CD4-positive, alpha-beta memory T cell (primary cell): ENCODE data around the gene AKAP13. TPM values are rescaled to one million over a fixed set of nuclear protein-coding genes. Genes with fewer than 3 reads are reported as not detected.
A peak's percentile ranks its signal among the peaks of the same experiment; 100 is the strongest.

Experiments
- CTCF ChIA-PET: fragments of 350-600 bp; sonication (Branson Sonifier 250); formaldehyde crosslinking; loops from one replicate; lab custom pipeline; 2021; ENCODE audit warnings: inconsistent platforms; ENCODE audit not compliant: partially characterized antibody; lab: Charles Lee
- POLR2A ChIA-PET: fragments of 350-600 bp; sonication (Branson Sonifier 250); formaldehyde crosslinking; loops from one replicate; lab custom pipeline; 2021; ENCODE audit not compliant: partially characterized antibody; lab: Charles Lee
- DNase-seq, 5 donors: peaks; one replicate each; pipeline versions ENCODE4 v3.0.0 to v3.0.0-alpha.2; 2020 to 2022; ENCODE audit warnings: mixed read lengths in 1 of 5
- H3K27ac ChIP-seq: one replicate; pipeline ENCODE4 v1.7.0; 2013; ENCODE audit warnings: low read depth, low read length
- H3K27me3 ChIP-seq: 2 replicates; pipeline ENCODE4 v1.7.0; 2013; ENCODE audit warnings: mild to moderate bottlenecking, low read length, moderate library complexity; ENCODE audit not compliant: insufficient read depth
- H3K36me3 ChIP-seq: 2 replicates; pipeline ENCODE4 v1.7.0; 2013; ENCODE audit warnings: mild to moderate bottlenecking, low read length, moderate library complexity; ENCODE audit not compliant: insufficient read depth
- H3K4me1 ChIP-seq: 2 replicates; pipeline ENCODE4 v1.7.0; 2013; ENCODE audit warnings: mild to moderate bottlenecking, low read length, moderate library complexity; ENCODE audit not compliant: insufficient read depth
- H3K4me3 ChIP-seq, 2 donors: one replicate each; pipeline ENCODE4 v1.7.0; 2013; ENCODE audit warnings: low read length in 2 of 2, mild to moderate bottlenecking in 1 of 2
- H3K9me3 ChIP-seq, 2 donors: one replicate each; pipeline ENCODE4 v1.7.0; 2013; ENCODE audit warnings: low read length in 2 of 2, control low read depth in 1 of 2; ENCODE audit not compliant: control insufficient read depth in 1 of 2
- H3K27ac Mint-ChIP-seq, 7 donors: one replicate each; pipeline ENCODE4 v1.8.0; 2020 to 2021; ENCODE audit warnings: mixed read lengths in 7 of 7, mild to moderate bottlenecking in 6 of 7, inconsistent platforms in 3 of 7, moderate library complexity in 3 of 7
- H3K27me3 Mint-ChIP-seq, 2 donors: one replicate each; pipeline ENCODE4 v1.8.0; 2020 to 2021; ENCODE audit warnings: mixed read lengths in 2 of 2
- H3K36me3 Mint-ChIP-seq, 2 donors: one replicate each; pipeline ENCODE4 v1.8.0; 2020 to 2021; ENCODE audit warnings: mixed read lengths in 2 of 2, inconsistent platforms in 1 of 2, mild to moderate bottlenecking in 1 of 2
- H3K4me1 Mint-ChIP-seq, 4 donors: one replicate each; pipeline ENCODE4 v1.8.0; 2020 to 2021; ENCODE audit warnings: mixed read lengths in 4 of 4, mild to moderate bottlenecking in 1 of 4
- H3K4me3 Mint-ChIP-seq, 8 donors: one replicate each; pipeline ENCODE4 v1.8.0; 2020 to 2021; ENCODE audit warnings: mixed read lengths in 8 of 8, mild to moderate bottlenecking in 7 of 8, moderate library complexity in 6 of 8, inconsistent platforms in 3 of 8
- H3K9me3 Mint-ChIP-seq, 8 donors: one replicate each; pipeline ENCODE4 v1.8.0; 2020 to 2021; ENCODE audit warnings: mixed read lengths in 8 of 8, mild to moderate bottlenecking in 5 of 8, inconsistent platforms in 3 of 8, moderate library complexity in 1 of 8
- intact Hi-C: fragments of 100-400 bp; cut with micrococcal nuclease; formaldehyde crosslinking; loops from one replicate; pipeline ENCODE4 v1.15.1; 2023
- polyA plus RNA-seq, 2 donors: library from polyadenylated mRNA; unstranded; fragments of 300-500 nt; fragmentation: Illumina TruSeq; gene quantifications; one replicate each; pipeline ENCODE4 v1.2.3, GENCODE V29; 2021
- total RNA-seq, 2 experiments: library from RNA; stranded (reverse); gene quantifications; one replicate each; pipeline ENCODE4 v1.2.3, GENCODE V29; 2021

AKAP13 gene
- total and polyA plus RNA-seq, 4 experiments from 2014 or later = 68.7 to 319 (median 247) TPM

DNA sequence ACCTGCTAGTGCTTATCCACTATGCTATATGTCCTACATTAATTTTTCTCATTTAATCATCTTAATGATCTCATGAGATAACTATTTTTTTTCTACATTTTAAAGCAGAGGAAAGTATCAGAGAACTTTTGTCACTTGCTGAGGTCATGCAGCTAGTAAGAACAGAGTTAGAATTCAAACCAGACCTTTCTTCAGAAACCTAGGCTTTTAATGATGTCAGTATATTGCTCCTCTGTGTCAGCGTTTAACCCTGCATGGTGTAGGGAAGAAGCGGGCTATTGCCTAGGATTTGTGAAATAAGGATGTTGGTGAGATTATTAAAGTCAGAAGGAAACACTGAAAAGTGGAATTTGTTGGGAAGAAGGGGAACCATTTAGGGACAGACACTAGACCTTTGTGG lies 121.2 kb downstream of the AKAP13 start:
- Mint-ChIP-seq H3K36me3 (peaks cover 0 to 5% of the 10 kb centered on the region in 2 donors), H3K27ac (peak overlapping the region in 6 of 7 donors; percentile 38 to 86 (median 56)), H3K4me3 (peak overlapping the region in 4 of 8 donors; percentile 17 to 67 (median 48)), H3K9me3 (no peaks in the 10 kb centered on the region), H3K27me3 (no peaks in the 10 kb centered on the region), H3K4me1 (peaks cover 69 to 86% (median 79%) of the 10 kb centered on the region in 4 donors)
- intact Hi-C loops = no loop called here
- ChIA-PET POLR2A (interaction anchor here (0.6 kb wide), 1 partner anchor 123 kb away, joined by 3 read pairs; no protein-coding TSS in a partner anchor), CTCF (interaction anchor here (2.3 to 3.6 kb wide), 3 partner anchors 11 to 205 kb away, joined by 9 to 19 read pairs (median 9); no protein-coding TSS in a partner anchor)
- no peaks in the 10 kb centered on the region for H3K9me3 ChIP-seq
- no peaks in the 10 kb centered on the region for H3K36me3 ChIP-seq
- no peak overlapping the region for H3K4me3 ChIP-seq
- DNase-seq = no peak
- no peaks in the 10 kb centered on the region for H3K27me3 ChIP-seq
- H3K4me1 ChIP-seq = peaks cover 76% of the 10 kb centered on the region
- peak overlapping the region; percentile 8 for H3K27ac ChIP-seq

DNA sequence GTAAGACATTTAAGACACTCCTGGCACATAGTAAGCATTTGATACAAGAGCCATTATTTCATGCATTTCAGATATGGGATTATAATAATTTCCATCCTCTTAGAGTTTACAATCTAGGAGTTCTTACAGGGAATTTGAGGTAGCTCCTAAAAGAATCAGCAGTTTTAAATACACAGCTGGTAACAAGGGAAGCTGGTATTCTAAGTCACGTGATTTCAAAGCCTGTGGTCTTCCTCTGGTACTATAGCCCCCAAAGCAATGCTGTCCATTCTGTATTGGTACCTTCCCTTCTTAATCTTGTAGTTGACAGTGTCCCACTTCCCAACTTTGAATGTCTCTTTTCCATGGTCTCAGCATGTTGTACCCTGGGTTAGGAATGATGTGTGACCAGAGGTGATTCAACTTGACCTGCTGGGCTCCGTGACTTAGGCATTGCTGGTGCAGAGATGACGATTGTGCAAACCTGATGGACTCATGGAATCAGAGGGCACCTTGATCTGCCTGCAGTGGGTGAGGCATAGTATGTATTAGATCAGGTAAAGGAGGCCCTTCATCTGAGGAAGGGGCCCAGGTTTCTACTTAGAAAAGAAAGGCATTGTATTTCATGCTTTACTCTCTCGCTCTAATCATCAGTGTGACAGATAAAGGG lies 122.9 kb downstream of the AKAP13 start:
- H3K27me3 Mint-ChIP-seq = no peaks in the 10 kb centered on the region

GRCh38 chr15:85504749-85505676 lies 124.6 kb downstream of the AKAP13 start:
- no peaks in the 10 kb centered on the region for H3K36me3 ChIP-seq
- peaks cover 48% of the 10 kb centered on the region for H3K4me1 ChIP-seq
- CTCF ChIA-PET = interaction anchor here (0.7 to 5.7 kb wide), 24 partner anchors 8 to 210 kb away, joined by 3 to 66 read pairs (median 4); no protein-coding TSS in a partner anchor
- intact Hi-C loops = loop anchor here (1.0 kb wide), 3 partner anchors 19 to 209 kb away; no protein-coding TSS in a partner anchor
- H3K27ac ChIP-seq = no peak overlapping the region
- POLR2A ChIA-PET = interaction anchor here (0.9 to 1.0 kb wide), 2 partner anchors 14 to 208 kb away, joined by 3 to 5 read pairs; no protein-coding TSS in a partner anchor
- no peaks in the 10 kb centered on the region for H3K9me3 ChIP-seq
- peak; percentile 37 to 55 (median 42) for DNase-seq
- H3K4me1 Mint-ChIP-seq = peaks cover 56 to 65% (median 60%) of the 10 kb centered on the region in 4 donors
- no peaks in the 10 kb centered on the region for H3K9me3 Mint-ChIP-seq
- no peaks in the 10 kb centered on the region for H3K27me3 ChIP-seq
- peaks cover 0 to 2% of the 10 kb centered on the region in 2 donors for H3K36me3 Mint-ChIP-seq
- H3K4me3 ChIP-seq = no peak overlapping the region
- no peaks in the 10 kb centered on the region for H3K27me3 Mint-ChIP-seq
- H3K27ac Mint-ChIP-seq = peak overlapping the region in 4 of 7 donors; percentile 9 to 75 (median 34)
- no peak overlapping the region for H3K4me3 Mint-ChIP-seq

More for the DNA sequence above, 122.9 kb downstream of the AKAP13 start:
- Mint-ChIP-seq H3K27ac (peak overlapping the region; percentile 1 to 83 (median 41)), H3K4me3 (peak overlapping the region in 1 of 8 donors; percentile 13), H3K36me3 (peaks cover 0 to 2% of the 10 kb centered on the region in 2 donors), H3K4me1 (peaks cover 62 to 76% (median 70%) of the 10 kb centered on the region in 4 donors), H3K9me3 (no peaks in the 10 kb centered on the region)
- H3K4me1 ChIP-seq = peaks cover 65% of the 10 kb centered on the region
- H3K36me3 ChIP-seq = no peaks in the 10 kb centered on the region
- H3K27me3 ChIP-seq = no peaks in the 10 kb centered on the region
- no peak overlapping the region for H3K27ac ChIP-seq
- H3K4me3 ChIP-seq = no peak overlapping the region
- ChIA-PET POLR2A (no interaction called here), CTCF (interaction anchor here (1.0 to 3.9 kb wide), 9 partner anchors 14 to 207 kb away, joined by 3 to 36 read pairs (median 5); no protein-coding TSS in a partner anchor)
- intact Hi-C loops = no loop called here
- H3K9me3 ChIP-seq = no peaks in the 10 kb centered on the region
- DNase-seq = no peak

- Mint-ChIP-seq H3K27me3 (no peaks in the 10 kb centered on the region), H3K4me3 (no peak overlapping the region), H3K9me3 (no peaks in the 10 kb centered on the region), H3K4me1 (peaks cover 48 to 58% (median 53%) of the 10 kb centered on the region in 4 donors), H3K27ac (peak overlapping the region in 1 of 7 donors; percentile 1), H3K36me3 (peaks cover 0 to 2% of the 10 kb centered on the region in 2 donors)
- DNase-seq = no peak
- Histone ChIP-seq H3K9me3 (no peaks in the 10 kb centered on the region), H3K27me3 (no peaks in the 10 kb centered on the region), H3K4me1 (peaks cover 27% of the 10 kb centered on the region), H3K4me3 (no peak overlapping the region), H3K27ac (no peak overlapping the region), H3K36me3 (no peaks in the 10 kb centered on the region)
- POLR2A ChIA-PET = no interaction called here
- intact Hi-C loops = no loop called here
- CTCF ChIA-PET = interaction anchor here (0.6 to 5.7 kb wide), 7 partner anchors 14 to 213 kb away, joined by 3 to 66 read pairs (median 4); no protein-coding TSS in a partner anchor
Observed at GRCh38 chr15:85507114-85507513, 126.7 kb downstream of the AKAP13 start.

- Histone ChIP-seq H3K36me3 (no peaks in the 10 kb centered on the region), H3K4me1 (peaks cover 11% of the 10 kb centered on the region), H3K4me3 (no peak overlapping the region), H3K27me3 (no peaks in the 10 kb centered on the region), H3K27ac (no peak overlapping the region), H3K9me3 (no peaks in the 10 kb centered on the region)
- intact Hi-C loops = no loop called here
- ChIA-PET POLR2A (interaction anchor here (0.6 kb wide), 1 partner anchor 10 kb away, joined by 4 read pairs; no protein-coding TSS in a partner anchor), CTCF (interaction anchor here (2.2 kb wide), 1 partner anchor 96 kb away, joined by 4 read pairs; no protein-coding TSS in a partner anchor)
- H3K4me1 Mint-ChIP-seq = peaks cover 41 to 60% (median 46%) of the 10 kb centered on the region in 4 donors
- DNase-seq = no peak
- H3K9me3 Mint-ChIP-seq = no peaks in the 10 kb centered on the region
- H3K4me3 Mint-ChIP-seq = no peak overlapping the region
- H3K36me3 Mint-ChIP-seq = peaks cover 0 to 3% of the 10 kb centered on the region in 2 donors
- H3K27ac Mint-ChIP-seq = peak overlapping the region in 1 of 7 donors; percentile 34
- H3K27me3 Mint-ChIP-seq = no peaks in the 10 kb centered on the region
Observed at GRCh38 chr15:85509973-85510372, 129.6 kb downstream of the AKAP13 start.

- Histone ChIP-seq H3K4me3 (no peak overlapping the region), H3K36me3 (no peaks in the 10 kb centered on the region), H3K9me3 (no peaks in the 10 kb centered on the region), H3K4me1 (peaks cover 15% of the 10 kb centered on the region), H3K27me3 (no peaks in the 10 kb centered on the region), H3K27ac (no peak overlapping the region)
- H3K4me3 Mint-ChIP-seq = no peak overlapping the region
- H3K4me1 Mint-ChIP-seq = peaks cover 45 to 74% (median 63%) of the 10 kb centered on the region in 4 donors
- H3K27ac Mint-ChIP-seq = no peak overlapping the region
- intact Hi-C loops = no loop called here
- no peaks in the 10 kb centered on the region for H3K9me3 Mint-ChIP-seq
- no peak for DNase-seq
- no peaks in the 10 kb centered on the region for H3K27me3 Mint-ChIP-seq
- peaks cover 0 to 3% of the 10 kb centered on the region in 2 donors for H3K36me3 Mint-ChIP-seq
- CTCF ChIA-PET = no interaction called here
- POLR2A ChIA-PET = no interaction called here
Observed at GRCh38 chr15:85514413-85514812, 134.0 kb downstream of the AKAP13 start.
